Activated T-cell treated with anti-CD3 and anti-CD28 coated beads for 4 hours (primary cell): ENCODE data around the gene DLG2.
"Not testable (repeated sequence)": the region's sequence is repeated elsewhere in the genome, so short reads cannot be mapped to it uniquely, and the experiment has no call there.

Experiments used
- DNase-seq: peaks from one replicate; pipeline ENCODE4 v3.0.0-alpha.2; 2020

Gene DLG2

GRCh38 chr11:83456075-83456474, 2171.1 kb downstream of the DLG2 start:
- DNase-seq, result no peak

GRCh38 chr11:83455356-83455755, 2171.8 kb downstream of the DLG2 start:
- DNase-seq, result no peak

- no peak for DNase-seq
These were observed 2172.5 kb downstream of the DLG2 start for GRCh38 chr11:83454674-83455073.

GRCh38 chr11:83449338-83449913, 2177.7 kb downstream of the DLG2 start:
- DNase-seq, result no peak

GRCh38 chr11:83448686-83449085, 2178.5 kb downstream of the DLG2 start:
- no peak for DNase-seq

GRCh38 chr11:83443880-83444279, 2183.3 kb downstream of the DLG2 start:
- not testable (repeated sequence) for DNase-seq

GRCh38 chr11:83441601-83442000, 2185.5 kb downstream of the DLG2 start:
- DNase-seq, result no peak

GRCh38 chr11:83441171-83441570, 2186.0 kb downstream of the DLG2 start:
- DNase-seq, result no peak

GRCh38 chr11:83438438-83438837, 2188.7 kb downstream of the DLG2 start:
- DNase-seq, result no peak

- no peak for DNase-seq
These were observed 2189.2 kb downstream of the DLG2 start for GRCh38 chr11:83437939-83438338.

GRCh38 chr11:83436855-83437254, 2190.3 kb downstream of the DLG2 start:
- no peak for DNase-seq

- not testable (repeated sequence) for DNase-seq
These were observed 2192.3 kb downstream of the DLG2 start for GRCh38 chr11:83434812-83435211.

- DNase-seq, result no peak
These were observed 2199.2 kb downstream of the DLG2 start for GRCh38 chr11:83427943-83428342.

- no peak for DNase-seq
These were observed 2199.6 kb downstream of the DLG2 start for GRCh38 chr11:83427501-83427900.

- DNase-seq, result no peak
These were observed 2202.0 kb downstream of the DLG2 start for GRCh38 chr11:83425137-83425466.

- no peak for DNase-seq
These were observed 2202.6 kb downstream of the DLG2 start for GRCh38 chr11:83424376-83425136.

- not testable (repeated sequence) for DNase-seq
These were observed 2204.5 kb downstream of the DLG2 start for GRCh38 chr11:83422641-83423040.

GRCh38 chr11:83410605-83411565, 2216.3 kb downstream of the DLG2 start:
- no peak for DNase-seq

GRCh38 chr11:83409891-83410290, 2217.3 kb downstream of the DLG2 start:
- no peak for DNase-seq

- DNase-seq, result no peak
These were observed 2217.7 kb downstream of the DLG2 start for GRCh38 chr11:83409476-83409875.

GRCh38 chr11:83408946-83409345, 2218.2 kb downstream of the DLG2 start:
- no peak for DNase-seq
